Lower leg skin (tissue), 4 donors: ENCODE data around the gene TNP2. TPM values are rescaled to one million over a fixed set of nuclear protein-coding genes. Genes with fewer than 3 reads are reported as not detected.

Experiments used
- DNase-seq, 2 donors: peaks; one replicate each; pipeline ENCODE4 v3.0.0-alpha.2; 2019; ENCODE audit warnings: low spot score in 2 of 2
- H3K4me3 ChIP-seq: fragments of 200-600 bp; sonication (generic); 2 replicates; pipeline ENCODE4 v1.5.1; 2017; ENCODE audit warnings: mild to moderate bottlenecking, low read depth; ENCODE audit not compliant: poor library complexity, severe bottlenecking
- POLR2A ChIP-seq, 2 donors: fragments of 450-650 bp; IDR thresholded peaks; one replicate each; pipeline ENCODE4 v1.6.1; 2016 to 2017; ENCODE audit warnings: antibody characterized with exemption in 2 of 2, mild to moderate bottlenecking in 1 of 2, moderate library complexity in 1 of 2
- WGBS, 2 donors: methylation state at CpG; one replicate each; pipeline ENCODE4 v1.1.5; 2018; 5-methylcytosine and 5-hydroxymethylcytosine counted together
- intact Hi-C: fragments of 100-400 bp; cut with DNase I; formaldehyde crosslinking; loops from one replicate; pipeline ENCODE4 v1.15.0; 2023; ENCODE audit warnings: low total_unique reads
- total RNA-seq, 4 donors: library from RNA; depleted of rRNA; stranded (reverse); fragments of >200 nt; gene quantifications; one replicate each; pipeline ENCODE4 v1.1.0, GENCODE V29; 2016
- TF ChIP-seq, protein P1 (sequence below), 3 donors: fragments of 450-650 bp; IDR thresholded peaks; one replicate each; pipeline ENCODE4 v1.5.1; 2016; ENCODE audit warnings: antibody characterized with exemption in 3 of 3, mild to moderate bottlenecking in 3 of 3, moderate library complexity in 2 of 3

The TNP2 gene
- total RNA-seq, 4 donors from 2014 or later: not detected

DNA sequence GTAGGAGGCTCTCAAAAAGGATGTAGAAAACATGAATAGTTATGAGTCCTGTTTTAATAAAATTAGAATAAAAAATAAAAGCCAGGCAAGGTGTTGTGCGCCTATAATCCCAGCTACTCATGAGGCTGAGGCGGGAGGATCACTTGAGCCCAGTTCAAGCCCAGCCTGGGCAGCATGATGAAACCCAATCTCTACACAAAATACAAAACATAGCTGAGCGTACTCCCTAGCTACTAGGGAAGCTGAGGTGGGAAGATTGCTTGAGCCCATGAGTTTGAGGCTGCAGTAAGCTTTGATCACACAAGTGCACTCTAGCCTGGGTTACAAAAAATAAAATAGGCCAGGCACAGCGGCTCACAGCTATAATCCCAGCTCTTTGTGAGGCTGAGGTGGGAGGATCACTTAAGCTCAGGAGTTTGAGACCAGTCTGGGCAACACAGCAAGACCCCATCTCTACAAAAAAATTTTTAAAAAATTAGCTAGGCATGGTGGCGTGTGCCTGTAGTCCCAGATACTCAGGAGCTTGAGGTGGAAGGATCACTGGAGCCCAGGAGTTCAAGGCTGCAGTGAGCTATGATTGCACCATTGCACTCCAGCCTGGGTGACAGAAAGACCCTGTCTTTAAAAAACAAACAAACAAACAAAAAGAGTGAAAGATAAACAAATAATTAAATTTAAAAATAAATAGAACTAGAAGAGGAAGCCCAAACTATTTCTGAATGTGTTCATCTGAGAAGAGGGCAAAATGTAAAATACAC is 29.2 kb upstream of the TNP2 start:
- H3K4me3 ChIP-seq: no peak overlapping the region
- WGBS, 2 donors: 92 to 93% methylated on average over 5 of the region's 5 CpGs
- DNase-seq: no peak
- intact Hi-C loops: no loop called here
- TF ChIP-seq POLR2A (IDR thresholded peaks at IDR 0.05): no peak
- TF ChIP-seq, protein P1, sequence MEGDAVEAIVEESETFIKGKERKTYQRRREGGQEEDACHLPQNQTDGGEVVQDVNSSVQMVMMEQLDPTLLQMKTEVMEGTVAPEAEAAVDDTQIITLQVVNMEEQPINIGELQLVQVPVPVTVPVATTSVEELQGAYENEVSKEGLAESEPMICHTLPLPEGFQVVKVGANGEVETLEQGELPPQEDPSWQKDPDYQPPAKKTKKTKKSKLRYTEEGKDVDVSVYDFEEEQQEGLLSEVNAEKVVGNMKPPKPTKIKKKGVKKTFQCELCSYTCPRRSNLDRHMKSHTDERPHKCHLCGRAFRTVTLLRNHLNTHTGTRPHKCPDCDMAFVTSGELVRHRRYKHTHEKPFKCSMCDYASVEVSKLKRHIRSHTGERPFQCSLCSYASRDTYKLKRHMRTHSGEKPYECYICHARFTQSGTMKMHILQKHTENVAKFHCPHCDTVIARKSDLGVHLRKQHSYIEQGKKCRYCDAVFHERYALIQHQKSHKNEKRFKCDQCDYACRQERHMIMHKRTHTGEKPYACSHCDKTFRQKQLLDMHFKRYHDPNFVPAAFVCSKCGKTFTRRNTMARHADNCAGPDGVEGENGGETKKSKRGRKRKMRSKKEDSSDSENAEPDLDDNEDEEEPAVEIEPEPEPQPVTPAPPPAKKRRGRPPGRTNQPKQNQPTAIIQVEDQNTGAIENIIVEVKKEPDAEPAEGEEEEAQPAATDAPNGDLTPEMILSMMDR (IDR thresholded peaks at IDR 0.05): no peak

DNA sequence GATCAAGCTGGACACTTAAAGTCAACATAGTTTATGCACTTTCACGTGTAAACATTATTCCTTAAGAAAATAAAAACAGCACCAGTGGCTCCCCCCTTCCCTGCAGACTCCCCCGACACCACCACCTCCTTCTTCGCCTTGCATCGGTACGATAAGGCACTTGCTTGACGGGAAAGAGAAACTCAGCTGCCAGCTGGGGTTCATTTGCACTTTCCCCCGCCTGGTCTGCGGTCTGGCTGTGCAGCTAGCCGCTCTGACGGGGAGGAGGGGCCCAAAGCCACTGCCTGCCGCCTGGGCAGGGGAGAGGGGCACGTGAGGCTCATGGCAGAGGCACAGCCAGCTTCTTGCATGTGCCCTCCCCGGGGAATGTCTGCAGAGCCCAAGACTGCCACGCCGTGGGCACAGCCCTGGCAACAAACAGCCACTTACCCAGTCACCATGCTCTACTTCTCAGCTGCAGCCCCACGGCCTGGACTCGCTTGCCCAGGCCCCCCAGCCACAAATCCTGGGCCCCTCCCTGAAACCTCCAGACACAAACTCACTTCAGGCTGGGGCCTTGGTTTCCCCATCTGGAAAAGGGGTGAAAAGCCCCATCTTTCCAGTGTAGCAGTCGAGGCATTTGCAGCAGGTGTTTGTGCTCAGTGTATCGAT is 28.5 kb upstream of the TNP2 start:
- TF ChIP-seq, protein P1 (IDR thresholded peaks at IDR 0.05): no peak
- TF ChIP-seq POLR2A (IDR thresholded peaks at IDR 0.05): no peak
- intact Hi-C loops: no loop called here
- 12 to 15% methylated on average over 16 to 19 of the region's 19 CpGs for WGBS, 2 donors
- peak; percentile 60 to 89 for DNase-seq
- no peak overlapping the region for H3K4me3 ChIP-seq

DNA sequence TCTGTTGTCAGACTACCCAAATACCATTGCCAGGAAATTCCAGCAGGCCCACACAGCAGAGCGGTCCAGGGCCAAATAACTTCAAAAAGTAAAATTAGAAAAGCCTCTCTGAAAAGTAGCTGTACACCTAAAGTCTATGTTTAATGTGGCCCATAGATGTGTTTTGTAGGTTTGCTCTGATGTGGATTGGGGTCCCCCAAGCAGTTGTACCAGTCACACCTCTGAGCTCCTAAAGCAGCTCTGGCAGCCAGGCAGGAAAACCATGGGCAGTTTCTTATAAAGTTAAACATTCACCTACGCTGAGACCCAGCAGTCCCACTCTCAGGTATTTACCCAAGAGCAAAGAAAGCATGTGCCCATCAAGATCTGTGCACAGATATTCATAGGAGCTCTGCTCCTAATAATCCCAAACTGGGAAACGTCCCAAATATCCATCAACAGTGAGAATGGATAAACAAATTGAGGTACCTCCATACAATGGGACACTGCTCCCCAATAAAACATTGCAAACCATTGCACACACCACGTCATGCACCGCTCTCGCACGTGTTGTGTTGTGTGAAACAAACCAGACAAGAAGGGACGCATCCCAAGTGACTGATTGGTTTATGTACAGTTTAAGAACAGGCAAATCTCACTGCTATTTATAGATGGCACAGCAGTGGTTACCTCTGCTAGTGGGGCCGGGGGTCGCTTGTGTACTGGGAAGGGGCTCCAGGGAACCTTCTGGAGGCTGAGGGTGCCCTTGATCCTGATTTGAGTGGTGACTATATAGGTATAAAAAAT is 27.8 kb upstream of the TNP2 start:
- no peak for TF ChIP-seq POLR2A (IDR thresholded peaks at IDR 0.05)
- TF ChIP-seq, protein P1 (IDR thresholded peaks at IDR 0.05): no peak
- H3K4me3 ChIP-seq: no peak overlapping the region
- intact Hi-C loops: no loop called here
- peak in 1 of 2 donors; percentile 35 for DNase-seq
- WGBS, 2 donors: 35 to 39% methylated on average over 9 of the region's 10 CpGs

DNA sequence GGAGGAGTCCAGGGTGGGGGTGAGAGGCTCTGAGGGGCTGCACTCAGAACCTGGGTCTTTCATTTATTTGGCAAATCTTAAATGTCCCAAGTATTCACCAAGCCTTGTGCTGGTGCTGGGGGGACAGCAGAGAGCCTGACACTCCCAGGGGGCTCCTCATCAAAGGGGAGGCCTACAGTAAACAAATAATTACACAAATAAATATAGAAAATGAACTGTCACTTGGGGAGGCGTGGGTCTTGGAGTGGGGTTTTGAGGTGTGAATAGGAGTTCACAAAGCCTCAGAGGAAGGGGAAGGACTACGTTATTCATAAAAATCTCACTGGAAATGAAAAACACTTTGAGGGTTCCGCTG is 27.2 kb upstream of the TNP2 start:
- no peak overlapping the region for H3K4me3 ChIP-seq
- TF ChIP-seq POLR2A (IDR thresholded peaks at IDR 0.05): no peak
- TF ChIP-seq, protein P1 (IDR thresholded peaks at IDR 0.05): no peak
- no peak for DNase-seq
- intact Hi-C loops: no loop called here
- 85 to 86% methylated on average over 3 of the region's 3 CpGs for WGBS, 2 donors

DNA sequence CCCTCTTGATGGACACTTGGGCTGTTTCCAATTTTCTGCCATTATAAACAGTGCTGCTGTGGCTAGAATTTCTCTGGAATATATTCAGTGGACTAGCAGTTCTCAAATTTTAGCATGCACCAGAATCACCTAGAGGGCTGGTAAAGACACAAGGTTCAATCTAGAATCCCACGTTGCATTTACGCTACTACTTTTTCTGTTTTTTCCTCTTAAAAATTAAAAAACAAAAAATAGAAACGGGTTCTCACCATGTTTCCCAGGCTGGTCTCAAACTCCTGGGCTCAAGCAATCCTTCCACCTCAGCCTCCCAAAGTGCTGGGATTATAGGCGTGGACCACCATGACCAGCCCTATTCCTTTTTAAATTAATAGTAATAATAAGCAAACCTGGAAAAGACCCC is 26.5 kb upstream of the TNP2 start:
- DNase-seq: no peak
- TF ChIP-seq, protein P1 (IDR thresholded peaks at IDR 0.05): no peak
- no peak for TF ChIP-seq POLR2A (IDR thresholded peaks at IDR 0.05)
- 94% methylated on average over 4 of the region's 4 CpGs for WGBS, 2 donors
- intact Hi-C loops: no loop called here
- H3K4me3 ChIP-seq: no peak overlapping the region
